Mesothelial cell of epicardium (in vitro differentiated cells): ENCODE measurements around the gene TXNDC11. TPM values are rescaled to one million over a fixed set of nuclear protein-coding genes. Genes with fewer than 3 reads are reported as not detected.

Experiments
- DNase-seq, 2 experiments: peaks; one replicate each; pipeline ENCODE4 v3.0.0; 2021; ENCODE audit warnings: low spot score in 2 of 2; ENCODE audit not compliant: unreplicated experiment in 2 of 2
- H3K27ac Mint-ChIP-seq: 2 replicates; pipeline ENCODE4 v1.8.0; 2021; ENCODE audit warnings: mixed read lengths
- H3K27me3 Mint-ChIP-seq: 2 replicates; pipeline ENCODE4 v1.8.0; 2021; ENCODE audit warnings: low read depth, mixed read lengths
- H3K36me3 Mint-ChIP-seq: 2 replicates; pipeline ENCODE4 v1.8.0; 2021; ENCODE audit warnings: mixed read lengths
- H3K4me1 Mint-ChIP-seq: 2 replicates; pipeline ENCODE4 v1.8.0; 2021; ENCODE audit warnings: mixed read lengths
- H3K4me3 Mint-ChIP-seq: 2 replicates; pipeline ENCODE4 v1.8.0; 2021; ENCODE audit warnings: mild to moderate bottlenecking, moderate library complexity, mixed read lengths
- H3K9me3 Mint-ChIP-seq: 2 replicates; pipeline ENCODE4 v1.8.0; 2021; ENCODE audit warnings: mixed read lengths
- total RNA-seq: library from RNA; stranded (reverse); gene quantifications from 3 replicates; pipeline ENCODE4 v1.2.1, GENCODE V29; 2021
- TF ChIP-seq, protein P1 (sequence below): fragments of 200-600 bp; sonication (generic); IDR thresholded peaks from one replicate; pipeline ENCODE4 v1.5.0; 2021; ENCODE audit warnings: antibody characterized with exemption; ENCODE audit not compliant: unreplicated experiment

The TXNDC11 gene
- total RNA-seq, 1 donor from 2014 or later = 27.5 TPM

DNA sequence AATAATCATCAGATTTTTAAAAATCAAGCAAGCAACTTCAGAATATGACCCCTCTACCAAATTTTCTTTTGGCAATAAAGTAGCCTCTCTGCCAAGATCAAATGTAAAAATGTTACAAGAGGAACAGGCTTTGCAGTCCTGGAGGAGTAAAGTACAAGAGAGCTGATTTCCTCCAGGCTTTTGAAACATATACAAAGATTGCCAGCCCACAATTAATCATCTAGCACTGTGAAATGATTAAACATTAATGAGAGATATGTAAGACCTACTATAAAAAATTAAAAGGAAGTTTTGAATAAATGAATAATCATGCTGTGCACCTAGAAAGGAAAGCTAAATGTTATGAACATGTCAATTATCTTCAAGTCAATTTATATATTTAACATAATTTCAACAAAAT lies 26.3 kb downstream of the TXNDC11 start:
- no peaks in the 10 kb centered on the region for H3K4me1 Mint-ChIP-seq
- peak overlapping the region; percentile 78 for H3K27ac Mint-ChIP-seq
- no peak for DNase-seq
- H3K36me3 Mint-ChIP-seq = peaks cover 24% of the 10 kb centered on the region
- TF ChIP-seq, protein P1, sequence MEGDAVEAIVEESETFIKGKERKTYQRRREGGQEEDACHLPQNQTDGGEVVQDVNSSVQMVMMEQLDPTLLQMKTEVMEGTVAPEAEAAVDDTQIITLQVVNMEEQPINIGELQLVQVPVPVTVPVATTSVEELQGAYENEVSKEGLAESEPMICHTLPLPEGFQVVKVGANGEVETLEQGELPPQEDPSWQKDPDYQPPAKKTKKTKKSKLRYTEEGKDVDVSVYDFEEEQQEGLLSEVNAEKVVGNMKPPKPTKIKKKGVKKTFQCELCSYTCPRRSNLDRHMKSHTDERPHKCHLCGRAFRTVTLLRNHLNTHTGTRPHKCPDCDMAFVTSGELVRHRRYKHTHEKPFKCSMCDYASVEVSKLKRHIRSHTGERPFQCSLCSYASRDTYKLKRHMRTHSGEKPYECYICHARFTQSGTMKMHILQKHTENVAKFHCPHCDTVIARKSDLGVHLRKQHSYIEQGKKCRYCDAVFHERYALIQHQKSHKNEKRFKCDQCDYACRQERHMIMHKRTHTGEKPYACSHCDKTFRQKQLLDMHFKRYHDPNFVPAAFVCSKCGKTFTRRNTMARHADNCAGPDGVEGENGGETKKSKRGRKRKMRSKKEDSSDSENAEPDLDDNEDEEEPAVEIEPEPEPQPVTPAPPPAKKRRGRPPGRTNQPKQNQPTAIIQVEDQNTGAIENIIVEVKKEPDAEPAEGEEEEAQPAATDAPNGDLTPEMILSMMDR = no peak
- H3K27me3 Mint-ChIP-seq = no peaks in the 10 kb centered on the region
- no peaks in the 10 kb centered on the region for H3K9me3 Mint-ChIP-seq
- no peak overlapping the region for H3K4me3 Mint-ChIP-seq

DNA sequence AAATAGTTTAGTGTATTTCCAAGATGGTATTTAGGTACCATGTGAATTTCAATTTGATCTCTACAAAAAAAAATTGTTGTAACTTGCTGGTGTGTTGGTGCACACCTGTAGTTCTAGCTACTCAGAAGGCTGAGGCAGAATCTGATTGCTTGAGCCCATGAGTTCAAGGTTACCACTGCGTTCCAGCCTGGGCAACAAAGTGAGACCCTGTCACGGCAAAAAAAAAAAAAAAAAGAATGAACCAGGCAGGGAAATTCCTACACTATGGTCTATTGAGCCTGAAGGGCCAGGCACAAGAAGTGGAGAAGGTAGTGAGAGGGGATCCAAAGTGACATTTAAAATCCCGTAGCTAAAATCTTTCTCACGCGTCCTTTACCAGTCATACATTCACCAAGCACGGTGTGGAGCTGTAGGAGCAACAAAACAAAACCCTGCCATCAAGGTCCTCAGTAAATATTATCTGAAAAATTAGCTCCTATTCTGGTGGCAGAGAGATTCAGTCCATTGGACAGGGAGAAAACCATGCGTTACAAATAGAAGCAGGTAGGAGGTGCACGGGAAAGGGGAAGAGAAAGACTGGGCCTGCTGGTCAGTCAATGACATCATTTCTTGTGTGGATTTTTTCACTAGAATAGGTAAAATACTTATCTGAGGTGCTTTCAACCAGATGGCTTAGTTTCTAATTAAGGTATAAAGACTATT lies 27.3 kb downstream of the TXNDC11 start:
- TF ChIP-seq, protein P1 = no peak
- H3K27ac Mint-ChIP-seq = no peak overlapping the region
- no peaks in the 10 kb centered on the region for H3K27me3 Mint-ChIP-seq
- H3K36me3 Mint-ChIP-seq = peaks cover 26% of the 10 kb centered on the region
- H3K4me3 Mint-ChIP-seq = no peak overlapping the region
- no peaks in the 10 kb centered on the region for H3K9me3 Mint-ChIP-seq
- no peak for DNase-seq
- no peaks in the 10 kb centered on the region for H3K4me1 Mint-ChIP-seq

DNA sequence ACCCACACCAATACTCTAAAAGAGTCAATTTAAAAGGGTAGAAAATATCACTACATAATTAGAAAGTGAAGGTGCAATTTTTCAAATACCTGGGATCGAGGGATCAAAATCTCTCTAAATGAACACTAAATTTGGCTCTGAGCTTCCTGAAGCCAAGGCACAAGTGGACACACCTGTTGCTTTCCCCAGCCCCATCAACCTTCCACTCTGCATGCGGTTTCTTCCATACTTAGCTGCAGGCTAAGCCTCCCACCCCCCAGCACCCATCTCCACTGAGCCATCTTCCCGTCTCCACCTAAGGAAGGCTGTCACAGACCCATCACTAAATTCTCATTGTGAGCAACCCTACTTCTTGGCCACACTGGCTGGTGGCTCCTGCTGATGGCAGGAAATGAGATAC lies 30.5 kb downstream of the TXNDC11 start:
- no peak for DNase-seq
- Mint-ChIP-seq H3K4me3 (no peak overlapping the region), H3K36me3 (peaks cover 24% of the 10 kb centered on the region), H3K9me3 (no peaks in the 10 kb centered on the region), H3K27me3 (no peaks in the 10 kb centered on the region), H3K27ac (no peak overlapping the region), H3K4me1 (no peaks in the 10 kb centered on the region)
- TF ChIP-seq, protein P1 = no peak

DNA sequence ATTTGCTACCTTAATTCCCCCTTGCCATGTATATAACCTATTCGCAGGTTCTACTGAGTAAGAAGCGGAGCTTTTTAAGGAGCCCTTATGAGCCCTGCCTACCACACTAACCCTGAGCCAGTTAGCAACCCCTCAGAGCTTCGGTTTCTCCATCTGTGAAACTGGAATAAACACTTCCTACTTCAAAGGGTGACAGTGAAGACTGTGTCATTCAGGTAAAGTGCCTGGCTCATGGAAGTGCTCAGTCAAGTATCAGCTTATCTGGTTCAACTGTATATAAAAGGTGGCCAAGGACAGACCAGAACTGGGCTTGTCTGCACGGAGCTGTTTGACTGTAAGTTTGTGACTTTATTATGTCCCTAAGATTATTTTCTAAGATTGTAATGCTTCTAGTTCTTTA lies 31.0 kb downstream of the TXNDC11 start:
- Mint-ChIP-seq H3K4me1 (no peaks in the 10 kb centered on the region), H3K27ac (no peak overlapping the region), H3K36me3 (peaks cover 24% of the 10 kb centered on the region), H3K27me3 (no peaks in the 10 kb centered on the region), H3K4me3 (no peak overlapping the region), H3K9me3 (no peaks in the 10 kb centered on the region)
- TF ChIP-seq, protein P1 = no peak
- no peak for DNase-seq

DNA sequence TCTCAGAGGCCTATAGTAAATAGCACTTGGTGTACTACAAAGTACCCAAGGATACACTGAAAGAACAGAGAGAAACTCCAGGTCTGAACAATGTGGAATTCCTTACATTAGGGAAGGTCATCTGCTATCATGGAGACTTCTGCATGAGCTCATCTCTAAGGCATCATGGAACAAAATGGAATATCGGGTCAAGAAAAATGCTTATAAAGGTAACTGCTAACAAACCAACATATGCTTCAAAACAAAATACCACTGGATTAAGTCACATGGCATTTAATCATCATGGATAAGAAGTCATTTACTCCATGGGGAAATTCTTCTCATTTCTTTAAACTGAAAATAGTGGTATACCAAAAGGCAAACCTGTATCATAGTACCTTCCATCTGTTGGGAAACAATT lies 34.2 kb downstream of the TXNDC11 start:
- Mint-ChIP-seq H3K4me1 (peaks cover 18% of the 10 kb centered on the region), H3K27ac (peak overlapping the region; percentile 1), H3K4me3 (no peak overlapping the region), H3K9me3 (no peaks in the 10 kb centered on the region), H3K27me3 (no peaks in the 10 kb centered on the region), H3K36me3 (peaks cover 22% of the 10 kb centered on the region)
- TF ChIP-seq, protein P1 = no peak
- DNase-seq = no peak
